HUES64 (cell line): ENCODE data around the gene SHD. TPM values are rescaled to one million over a fixed set of nuclear protein-coding genes. Genes with fewer than 3 reads are reported as not detected.
"Not testable (repeated sequence)": the region's sequence is repeated elsewhere in the genome, so short reads cannot be mapped to it uniquely, and the experiment has no call there.

Source experiments
- H3K27ac ChIP-seq: 2 replicates; pipeline ENCODE4 v1.7.0; 2013; ENCODE audit warnings: low read depth, low read length, inconsistent platforms
- H3K27me3 ChIP-seq: 2 replicates; pipeline ENCODE4 v1.6.1; 2013; ENCODE audit warnings: mild to moderate bottlenecking, low read length; ENCODE audit not compliant: insufficient read depth
- H3K36me3 ChIP-seq: 2 replicates; pipeline ENCODE4 v1.6.1; 2013; ENCODE audit warnings: mild to moderate bottlenecking, low read length; ENCODE audit not compliant: insufficient read depth
- H3K4me1 ChIP-seq: 2 replicates; pipeline ENCODE4 v1.6.1; 2013; ENCODE audit warnings: mild to moderate bottlenecking, low read length, moderate library complexity; ENCODE audit not compliant: insufficient read depth
- H3K4me3 ChIP-seq: 2 replicates; pipeline ENCODE4 v1.5.1; 2013; ENCODE audit warnings: mild to moderate bottlenecking, low read length, moderate library complexity
- H3K9ac ChIP-seq: 2 replicates; pipeline ENCODE4 v1.6.1; 2013; ENCODE audit warnings: mild to moderate bottlenecking, low read depth, low read length
- H3K9me3 ChIP-seq: 2 replicates; pipeline ENCODE4 v1.6.1; 2013; ENCODE audit warnings: low read depth, low read length; ENCODE audit not compliant: insufficient read depth
- WGBS: fragments of 150-250, 120-280 bp; methylation state at CpG from one replicate; pipeline ENCODE4 v1.1.7; 2013; ENCODE audit warnings: missing lambda C conversion rate; 5-methylcytosine and 5-hydroxymethylcytosine counted together
- polyA plus RNA-seq, 2 experiments: library from polyadenylated mRNA; stranded (reverse); fragments of 50-300 nt; gene quantifications; one replicate each; pipeline ENCODE4 v1.2.3, GENCODE V29; 2013

Gene SHD
- 1.1 TPM for polyA plus RNA-seq (2013, experiment 1 of 2)
- 3.2 TPM for polyA plus RNA-seq (2013, experiment 2 of 2)

GRCh38 chr19:4278419-4279266 lies at the start of gene SHD:
Gene SHD, plus strand, starts transcription at chr19:4279266. Its CDS starts 798 bp downstream, at chr19:4280064.
- peak within 1 kb of the TSS; percentile 69 for H3K4me3 ChIP-seq
- peaks cover 47% of the 10 kb centered on the region for H3K27me3 ChIP-seq
- no peaks in the 10 kb centered on the region for H3K9me3 ChIP-seq
- H3K36me3 ChIP-seq, result no peaks in the 10 kb centered on the region
- no peaks in the 10 kb centered on the region for H3K4me1 ChIP-seq
- H3K9ac ChIP-seq, result peak within 1 kb of the TSS; percentile 31; the same call in 1 of the 2 replicates
- no peak within 1 kb of the TSS for H3K27ac ChIP-seq
- WGBS, result under 1% methylated on average over 38 of the region's 44 CpGs

- not testable (repeated sequence) for H3K27ac ChIP-seq, H3K36me3 ChIP-seq, H3K4me3 ChIP-seq, H3K9ac ChIP-seq, H3K4me1 ChIP-seq, H3K9me3 ChIP-seq
- peaks cover 14% of the 10 kb centered on the region for H3K27me3 ChIP-seq
- WGBS, result 96% methylated on average over 6 of the region's 6 CpGs
Measured at GRCh38 chr19:4230237-4230636, 48.8 kb upstream of the SHD start.

GRCh38 chr19:4231521-4231920 lies 47.5 kb upstream of the SHD start:
- H3K27me3 ChIP-seq, result peaks cover 14% of the 10 kb centered on the region
- H3K9me3 ChIP-seq, H3K27ac ChIP-seq, H3K36me3 ChIP-seq, H3K4me1 ChIP-seq, H3K4me3 ChIP-seq, H3K9ac ChIP-seq: not testable (repeated sequence)
- 93% methylated on average over 6 of the region's 6 CpGs for WGBS

- 93% methylated on average over 5 of the region's 5 CpGs for WGBS
- H3K27me3 ChIP-seq, result peaks cover 14% of the 10 kb centered on the region
- H3K9me3 ChIP-seq, H3K4me1 ChIP-seq, H3K9ac ChIP-seq, H3K4me3 ChIP-seq, H3K36me3 ChIP-seq, H3K27ac ChIP-seq: not testable (repeated sequence)
Measured at GRCh38 chr19:4232139-4232538, 46.9 kb upstream of the SHD start.

- Histone ChIP-seq H3K9me3 (no peaks in the 10 kb centered on the region), H3K36me3 (no peaks in the 10 kb centered on the region), H3K4me1 (peaks cover 4% of the 10 kb centered on the region; the same call in 1 of the 2 replicates), H3K9ac (no peak overlapping the region), H3K27me3 (peaks cover 12% of the 10 kb centered on the region), H3K27ac (no peak overlapping the region), H3K4me3 (no peak overlapping the region)
- 77% methylated on average over 21 of the region's 21 CpGs for WGBS
Measured at GRCh38 chr19:4232614-4233281, 46.3 kb upstream of the SHD start.

GRCh38 chr19:4233282-4233853 lies 45.7 kb upstream of the SHD start:
- Histone ChIP-seq H3K9me3 (no peaks in the 10 kb centered on the region), H3K27me3 (peaks cover 6% of the 10 kb centered on the region), H3K27ac (no peak overlapping the region), H3K4me3 (no peak overlapping the region), H3K36me3 (no peaks in the 10 kb centered on the region), H3K9ac (no peak overlapping the region), H3K4me1 (peaks cover 4% of the 10 kb centered on the region; the same call in 1 of the 2 replicates)
- WGBS, result 72% methylated on average over 11 of the region's 11 CpGs

- no peak overlapping the region for H3K9ac ChIP-seq
- no peak overlapping the region for H3K27ac ChIP-seq
- 81% methylated on average over 18 of the region's 21 CpGs for WGBS
- H3K27me3 ChIP-seq, result no peaks in the 10 kb centered on the region
- H3K4me1 ChIP-seq, result no peaks in the 10 kb centered on the region
- no peaks in the 10 kb centered on the region for H3K9me3 ChIP-seq
- H3K4me3 ChIP-seq, result no peak overlapping the region
- no peaks in the 10 kb centered on the region for H3K36me3 ChIP-seq
Measured at GRCh38 chr19:4234142-4234861, 44.8 kb upstream of the SHD start.

GRCh38 chr19:4234862-4235201 lies 44.2 kb upstream of the SHD start:
- H3K27me3 ChIP-seq, result no peaks in the 10 kb centered on the region
- H3K4me3 ChIP-seq, result no peak overlapping the region
- no peaks in the 10 kb centered on the region for H3K4me1 ChIP-seq
- H3K36me3 ChIP-seq, result no peaks in the 10 kb centered on the region
- H3K27ac ChIP-seq, result no peak overlapping the region
- 89% methylated on average over 13 of the region's 13 CpGs for WGBS
- no peaks in the 10 kb centered on the region for H3K9me3 ChIP-seq
- H3K9ac ChIP-seq, result no peak overlapping the region

- not testable (repeated sequence) for H3K36me3 ChIP-seq, H3K4me1 ChIP-seq
- WGBS, result 95% methylated on average over 16 of the region's 16 CpGs
Measured at GRCh38 chr19:4237510-4237909, 41.6 kb upstream of the SHD start.

GRCh38 chr19:4238831-4239230 lies 40.2 kb upstream of the SHD start:
- H3K27ac ChIP-seq, result no peak overlapping the region
- no peak overlapping the region for H3K9ac ChIP-seq
- WGBS, result 91% methylated on average over 4 of the region's 4 CpGs
- H3K27me3 ChIP-seq, result no peaks in the 10 kb centered on the region
- no peaks in the 10 kb centered on the region for H3K9me3 ChIP-seq
- no peaks in the 10 kb centered on the region for H3K4me1 ChIP-seq
- no peaks in the 10 kb centered on the region for H3K36me3 ChIP-seq
- no peak overlapping the region for H3K4me3 ChIP-seq

More at GRCh38 chr19:4237510-4237909, 41.6 kb upstream of the SHD start:
- H3K27me3 ChIP-seq, H3K27ac ChIP-seq, H3K9me3 ChIP-seq, H3K4me3 ChIP-seq, H3K9ac ChIP-seq: not testable (repeated sequence)
